Adipose tissue (tissue), 3 donors: ENCODE measurements around the gene FER. TPM values are rescaled to one million over a fixed set of nuclear protein-coding genes. Genes with fewer than 3 reads are reported as not detected.
"Not testable (repeated sequence)": the region's sequence is repeated elsewhere in the genome, so short reads cannot be mapped to it uniquely, and the experiment has no call there.

Experiments
- H3K27ac ChIP-seq: one replicate; pipeline ENCODE4 v1.5.1; 2013; ENCODE audit warnings: low read depth, low read length
- WGBS, 3 donors: extraction: QIAGEN DNeasy Blood & Tissue Kit; methylation state at CpG; one replicate each; pipeline ENCODE4 v1.1.7; 2013; 5-methylcytosine and 5-hydroxymethylcytosine counted together
- polyA plus RNA-seq, 3 donors: library from polyadenylated mRNA; stranded (reverse); fragments of 200-250 nt; gene quantifications; one replicate each; pipeline ENCODE4 v1.2.3, GENCODE V29; 2013
- donor health status: healthy with polysubstance abuse.
- donor health status: Bipolar disorder and iron deficiency.
- donor health status: healthy.

Gene FER
- polyA plus RNA-seq, 3 donors, result 1.3 to 2.9 (median 2.8) TPM

DNA sequence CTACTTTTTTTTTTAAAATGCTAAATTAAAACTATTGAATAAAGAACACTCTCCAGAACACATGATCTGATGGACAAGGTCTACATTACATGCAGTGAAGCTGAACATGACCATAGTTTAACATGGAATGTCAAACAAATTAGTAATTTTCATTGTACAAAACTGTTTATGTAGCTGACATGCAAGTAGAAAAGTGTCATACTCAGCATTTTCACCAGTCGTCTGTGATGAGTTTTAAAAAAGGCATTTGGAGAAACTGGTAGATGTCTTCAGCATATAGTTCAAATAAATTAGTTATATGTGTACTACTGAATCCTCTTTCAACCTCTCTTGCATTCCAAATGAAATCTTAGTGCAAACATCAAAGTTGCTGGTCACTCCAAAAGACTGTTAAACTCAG lies 301.9 kb downstream of the FER start:
- WGBS, 3 donors, result 80 to 88% (median 85%) methylated on average over 1 of the region's 1 CpG
- no peak overlapping the region for H3K27ac ChIP-seq

DNA sequence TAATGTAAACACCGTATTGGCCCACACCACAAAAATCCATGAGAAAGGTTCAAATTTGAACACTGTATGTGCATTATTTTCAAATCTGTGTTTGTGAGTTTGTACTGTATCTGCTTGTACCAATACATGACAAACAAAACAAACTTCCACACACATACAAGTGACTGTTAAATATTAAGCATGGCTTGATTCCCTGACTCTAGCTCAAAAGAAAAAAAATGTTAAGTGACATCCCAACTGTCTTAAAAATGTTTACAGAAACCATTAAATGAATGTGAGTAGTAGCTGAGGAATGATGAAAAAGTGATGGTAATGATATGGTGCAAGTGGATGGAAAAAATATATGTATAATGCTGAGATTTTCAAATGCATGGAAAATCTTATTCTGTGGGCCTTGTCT lies 302.6 kb downstream of the FER start:
- 52 to 93% (median 81%) methylated on average over 1 of the region's 1 CpG for WGBS, 3 donors
- not testable (repeated sequence) for H3K27ac ChIP-seq

DNA sequence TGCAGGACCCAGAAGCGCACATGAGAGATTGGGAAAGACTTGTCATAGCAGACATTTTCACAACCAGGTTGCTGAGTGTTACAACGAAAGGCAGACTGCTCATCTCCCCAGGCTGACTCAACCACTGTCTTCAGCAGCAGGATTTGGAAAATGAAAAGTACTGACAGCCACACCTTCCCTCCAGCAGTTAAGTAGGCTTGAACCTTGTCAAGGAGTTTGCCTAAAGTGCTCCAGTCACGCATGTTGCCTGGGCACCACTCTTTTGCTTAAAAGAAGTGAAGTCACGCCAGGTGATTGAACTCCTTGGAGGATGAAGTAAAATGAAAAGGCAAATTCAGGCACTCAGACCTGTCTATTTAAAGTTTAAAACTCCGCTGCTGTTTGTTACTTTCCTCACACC lies 304.5 kb downstream of the FER start:
- not testable (repeated sequence) for H3K27ac ChIP-seq
- WGBS, 3 donors, result 94 to 96% (median 95%) methylated on average over 5 of the region's 5 CpGs

DNA sequence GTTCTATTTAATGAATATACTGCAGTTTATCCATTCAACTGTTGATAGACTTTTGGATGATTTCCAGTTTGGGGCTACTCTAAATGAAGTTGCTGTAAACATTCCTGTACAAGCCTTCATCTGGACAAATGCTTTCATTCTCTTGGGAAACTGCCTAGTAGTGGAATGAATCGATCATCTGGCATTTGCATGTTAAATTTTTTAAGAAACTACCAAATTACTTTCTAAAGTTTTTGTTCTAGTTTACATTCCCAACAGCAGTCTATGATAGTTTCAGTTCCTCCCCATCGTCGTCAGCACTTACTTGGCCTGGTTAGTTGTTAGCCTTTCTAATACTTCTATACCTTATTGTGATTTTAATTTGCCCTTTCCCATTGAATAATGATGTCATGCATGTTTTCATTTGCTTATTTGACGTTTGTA lies 306.3 kb downstream of the FER start:
- no peak overlapping the region for H3K27ac ChIP-seq
- 71 to 81% (median 71%) methylated on average over 4 of the region's 4 CpGs for WGBS, 3 donors

DNA sequence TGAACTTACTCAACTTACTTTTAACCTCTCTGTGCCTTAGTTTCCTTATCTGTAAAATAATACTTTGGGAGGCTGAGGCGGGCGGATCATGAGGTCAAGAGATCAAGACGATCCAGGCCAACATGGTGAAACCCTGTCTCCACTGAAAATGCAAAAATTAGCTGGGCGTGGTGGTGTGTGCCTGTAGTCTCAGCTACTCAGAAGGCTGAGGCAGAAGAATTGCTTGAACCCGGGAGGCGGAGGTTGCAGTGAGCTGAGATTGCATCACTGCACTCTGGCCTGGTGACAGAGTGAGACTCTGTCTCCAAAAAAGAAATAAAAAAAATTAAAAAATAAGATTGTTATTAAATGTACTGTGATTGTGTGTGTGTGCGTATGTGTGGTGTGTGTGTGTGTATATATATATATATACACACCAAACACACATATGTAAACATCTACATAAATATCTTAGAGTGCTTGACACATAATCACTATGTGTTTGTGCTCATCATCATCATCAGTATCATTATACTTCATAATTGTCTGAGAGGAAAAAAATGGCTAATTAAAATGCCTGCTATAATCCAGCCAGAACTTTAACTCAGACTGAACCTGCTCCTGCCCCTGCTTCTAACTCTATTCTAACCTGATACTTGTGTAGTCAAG lies 312.8 kb downstream of the FER start:
- 74 to 89% (median 80%) methylated on average over 7 of the region's 7 CpGs for WGBS, 3 donors
- no peak overlapping the region for H3K27ac ChIP-seq

DNA sequence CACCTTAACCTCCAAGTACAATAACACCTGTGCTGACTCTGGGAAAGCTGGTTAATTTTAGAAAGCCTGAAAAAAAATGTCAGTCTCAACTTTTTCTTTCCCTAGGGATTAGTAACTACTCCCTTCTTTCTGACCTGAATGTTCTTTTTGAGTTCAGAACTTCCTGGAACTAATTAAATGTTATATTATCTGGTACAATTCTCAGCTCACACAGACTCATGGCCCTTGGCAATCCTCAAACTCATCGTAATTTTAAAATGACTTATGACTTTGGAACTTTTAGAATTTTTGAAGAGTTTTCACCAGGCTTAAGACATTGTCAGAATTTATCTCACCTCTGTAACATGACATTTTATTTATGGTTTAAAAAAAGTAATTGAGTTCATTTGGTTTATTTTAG lies 315.0 kb downstream of the FER start:
- WGBS, 3 donors, result 44 to 76% (median 58%) methylated on average over 1 of the region's 1 CpG
- H3K27ac ChIP-seq, result no peak overlapping the region

DNA sequence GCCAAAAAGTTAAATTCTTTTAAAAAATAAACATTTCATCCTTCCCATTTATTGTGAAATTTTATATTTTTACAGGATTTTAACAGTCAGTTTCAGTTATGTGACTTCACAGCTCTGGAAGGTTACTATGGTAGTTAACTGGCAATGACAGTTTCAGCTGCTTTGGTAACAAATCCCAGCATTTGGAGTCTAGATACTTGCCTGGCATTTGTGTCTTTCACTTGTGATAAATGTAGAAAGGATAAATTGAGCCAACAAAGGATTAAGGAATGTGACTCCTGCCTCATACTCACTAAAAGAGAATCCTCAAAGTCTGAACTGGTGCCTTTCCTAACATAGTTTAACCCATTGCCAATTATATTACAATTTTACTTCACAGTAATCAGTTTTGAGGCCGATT lies 315.5 kb downstream of the FER start:
- WGBS, 3 donors, result 82 to 92% (median 90%) methylated on average over 1 of the region's 1 CpG
- no peak overlapping the region for H3K27ac ChIP-seq

DNA sequence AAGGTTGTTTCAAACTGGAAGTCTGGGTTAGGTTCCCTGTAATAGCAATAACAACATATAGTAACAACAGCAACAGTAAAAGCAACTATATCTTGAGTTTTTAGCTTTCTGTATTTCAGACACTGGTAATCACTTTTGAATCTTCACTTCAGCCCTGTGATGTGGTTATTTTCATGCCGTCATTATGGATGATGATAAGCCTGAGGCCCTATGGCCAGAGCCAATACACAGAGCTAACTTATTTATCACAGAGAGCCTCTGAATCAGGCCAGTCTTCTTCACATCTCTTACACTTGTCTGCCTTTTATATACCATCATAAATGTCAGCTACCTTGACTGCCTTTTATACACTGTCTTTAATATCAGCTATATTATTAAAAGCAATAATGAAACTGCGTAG lies 329.0 kb downstream of the FER start:
- H3K27ac ChIP-seq, result no peak overlapping the region
- 94 to 97% (median 94%) methylated on average over 2 of the region's 2 CpGs for WGBS, 3 donors

DNA sequence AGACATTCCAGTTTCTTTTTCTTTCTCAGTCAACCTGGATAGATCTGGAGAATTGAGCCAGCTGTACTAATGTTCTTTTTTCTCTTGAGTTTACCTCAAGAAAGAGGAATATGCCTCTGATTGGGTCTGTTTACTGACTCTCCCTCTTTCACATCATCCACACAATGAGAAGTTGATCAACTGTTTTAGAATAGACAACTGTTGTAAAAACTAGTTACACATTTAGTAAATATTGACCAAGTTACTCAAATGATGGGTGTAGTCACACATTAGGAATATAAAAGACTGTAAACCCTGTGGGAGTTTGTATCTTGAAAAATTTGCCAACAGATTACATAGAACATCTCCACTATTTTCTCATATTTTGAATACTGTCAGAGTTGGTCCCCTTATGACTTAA lies 330.8 kb downstream of the FER start:
- no peak overlapping the region for H3K27ac ChIP-seq

DNA sequence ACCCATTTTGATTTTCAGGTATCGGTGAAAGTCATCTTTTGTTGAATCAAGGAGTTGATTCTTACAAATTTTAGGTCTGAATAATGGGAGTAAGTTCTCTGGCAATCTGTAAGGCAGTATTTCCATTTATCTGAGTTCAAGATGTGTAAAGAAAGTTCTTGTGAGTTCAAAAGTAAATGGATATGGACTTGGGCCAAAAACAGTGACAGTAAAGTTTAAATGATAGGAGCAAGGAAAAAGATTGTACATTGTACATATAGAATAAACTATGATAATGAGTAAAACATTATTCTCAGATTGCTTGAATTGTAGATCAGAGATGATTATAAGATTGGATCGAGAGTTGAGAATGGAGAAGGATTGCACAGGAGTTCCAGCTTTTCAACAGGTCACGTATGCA lies 332.8 kb downstream of the FER start:
- WGBS, 3 donors, result 96 to 97% (median 96%) methylated on average over 3 of the region's 3 CpGs
- no peak overlapping the region for H3K27ac ChIP-seq

DNA sequence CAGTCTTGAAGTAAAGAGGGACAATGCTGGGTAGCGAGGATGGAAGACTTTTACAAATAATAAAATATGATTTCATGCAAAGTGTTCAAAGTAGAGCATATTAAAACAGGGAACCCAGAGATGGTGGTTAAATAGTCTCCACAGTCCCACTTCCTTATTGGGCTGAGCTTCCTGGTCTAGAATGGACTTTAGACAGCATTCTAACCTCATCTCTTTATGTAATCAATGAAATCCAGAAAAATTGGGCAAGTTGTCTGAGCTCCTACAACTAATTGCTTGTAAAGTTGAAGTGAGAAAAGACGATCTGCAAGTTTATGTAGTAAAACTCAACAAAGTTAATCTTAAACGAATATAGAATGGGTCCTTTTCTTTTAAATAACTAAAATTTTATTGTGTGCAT lies 333.2 kb downstream of the FER start:
- no peak overlapping the region for H3K27ac ChIP-seq
- WGBS, 3 donors, result 76 to 92% (median 84%) methylated on average over 3 of the region's 3 CpGs

DNA sequence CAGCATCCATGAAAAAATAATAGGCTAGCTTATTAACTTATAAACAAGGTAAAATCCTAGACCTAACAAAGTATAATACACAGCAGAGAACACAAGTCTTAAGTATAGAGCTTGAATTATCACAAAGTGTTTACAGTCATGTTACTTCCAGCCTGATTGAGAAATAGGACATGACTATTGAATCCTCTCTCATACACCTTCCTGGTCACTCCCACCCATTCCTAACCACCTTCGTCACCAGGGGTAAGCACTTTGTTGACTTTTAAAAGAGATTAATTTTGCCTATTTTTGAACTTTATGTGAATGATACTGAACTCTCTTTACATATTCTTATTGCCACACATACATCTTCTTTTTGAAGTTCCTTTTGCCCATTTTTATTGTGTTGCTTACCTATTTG lies 336.2 kb downstream of the FER start:
- H3K27ac ChIP-seq, result no peak overlapping the region
- 84 to 92% (median 90%) methylated on average over 1 of the region's 1 CpG for WGBS, 3 donors

DNA sequence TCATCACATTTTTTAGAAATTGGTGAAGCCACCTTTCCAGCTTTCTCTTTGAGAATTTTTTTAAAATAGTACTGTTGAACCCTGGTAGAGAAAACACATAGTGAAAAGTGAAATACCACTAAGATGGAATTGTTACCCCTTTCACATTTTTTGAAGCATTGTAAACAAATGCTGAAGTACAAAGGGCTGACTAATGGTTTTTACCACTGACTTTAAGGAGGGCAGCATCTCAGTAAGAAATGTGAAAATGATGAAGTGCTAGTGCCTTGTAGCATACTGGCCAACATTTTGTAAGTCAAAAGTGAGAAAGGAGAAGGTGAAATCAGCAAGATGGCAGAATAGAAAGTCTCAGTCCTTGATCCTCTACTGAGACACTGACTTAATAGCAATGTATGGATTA lies 341.5 kb downstream of the FER start:
- H3K27ac ChIP-seq, result no peak overlapping the region

DNA sequence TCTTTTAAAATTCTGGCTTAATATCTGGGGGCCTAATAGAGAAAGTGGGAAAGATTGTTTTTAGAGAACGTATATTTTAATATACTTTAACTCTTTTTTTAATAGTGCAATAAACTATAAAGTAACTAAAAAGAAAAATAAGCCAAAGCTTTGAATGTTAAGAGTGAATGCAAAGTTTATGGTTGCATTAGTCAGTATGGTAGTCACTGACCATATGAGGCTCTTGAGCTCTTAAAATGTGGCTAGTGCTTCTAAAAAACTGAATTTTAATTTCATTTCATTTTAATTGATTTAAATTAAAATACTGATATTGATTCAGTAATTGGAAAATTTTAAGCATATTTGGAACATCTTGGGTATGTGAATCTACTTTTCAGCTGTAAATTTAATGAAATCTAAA lies 351.4 kb downstream of the FER start:
- 87 to 96% (median 93%) methylated on average over 1 of the region's 1 CpG for WGBS, 3 donors
- no peak overlapping the region for H3K27ac ChIP-seq

DNA sequence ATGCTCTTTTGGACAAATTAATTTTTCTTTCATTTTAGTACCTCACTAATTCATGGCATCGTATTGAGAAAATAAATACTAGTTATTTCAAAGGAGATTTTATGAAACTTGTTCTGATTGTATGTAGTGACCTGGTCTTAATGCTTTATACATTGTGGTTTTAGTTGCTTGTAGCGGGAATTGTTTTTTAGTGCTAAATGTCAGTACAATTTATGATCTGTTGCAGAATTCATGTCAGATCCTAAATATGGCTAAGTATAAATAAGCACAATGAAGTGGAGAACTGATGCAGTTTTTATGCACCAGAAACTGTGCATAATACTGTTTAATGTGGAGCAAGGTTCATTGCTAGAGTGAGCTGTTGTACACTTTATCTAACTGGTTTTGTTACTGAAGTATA lies 353.3 kb downstream of the FER start:
- H3K27ac ChIP-seq, result no peak overlapping the region
- 77 to 93% (median 92%) methylated on average over 2 of the region's 2 CpGs for WGBS, 3 donors

DNA sequence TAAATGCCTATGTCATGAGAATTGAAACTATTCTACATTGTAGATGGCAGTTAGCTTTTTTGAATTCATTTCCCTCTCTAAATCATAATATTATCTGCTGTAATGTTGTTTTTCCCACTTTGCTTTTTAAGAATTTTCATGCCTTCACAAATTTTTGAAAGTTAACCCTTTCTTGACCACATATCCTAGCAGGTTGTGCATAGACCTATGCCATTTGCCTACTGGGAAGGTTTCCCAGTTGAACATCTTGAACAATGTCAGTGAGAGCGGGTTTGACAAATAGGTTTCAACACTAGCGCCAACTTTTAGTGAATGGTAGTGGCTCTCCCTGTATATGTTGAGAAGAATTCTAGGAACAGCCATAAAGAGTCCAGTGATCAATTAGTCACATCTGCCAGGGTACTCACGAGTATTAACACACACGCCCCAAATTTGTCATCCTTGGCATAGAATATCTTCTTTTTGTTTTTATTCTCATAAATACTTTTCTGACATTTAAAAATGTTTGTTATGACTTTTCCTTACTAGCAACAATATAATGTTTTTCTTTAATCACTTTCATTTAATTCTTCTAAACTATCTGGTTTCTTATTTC lies 354.5 kb downstream of the FER start:
- H3K27ac ChIP-seq, result no peak overlapping the region
- 86 to 91% (median 87%) methylated on average over 4 of the region's 4 CpGs for WGBS, 3 donors

DNA sequence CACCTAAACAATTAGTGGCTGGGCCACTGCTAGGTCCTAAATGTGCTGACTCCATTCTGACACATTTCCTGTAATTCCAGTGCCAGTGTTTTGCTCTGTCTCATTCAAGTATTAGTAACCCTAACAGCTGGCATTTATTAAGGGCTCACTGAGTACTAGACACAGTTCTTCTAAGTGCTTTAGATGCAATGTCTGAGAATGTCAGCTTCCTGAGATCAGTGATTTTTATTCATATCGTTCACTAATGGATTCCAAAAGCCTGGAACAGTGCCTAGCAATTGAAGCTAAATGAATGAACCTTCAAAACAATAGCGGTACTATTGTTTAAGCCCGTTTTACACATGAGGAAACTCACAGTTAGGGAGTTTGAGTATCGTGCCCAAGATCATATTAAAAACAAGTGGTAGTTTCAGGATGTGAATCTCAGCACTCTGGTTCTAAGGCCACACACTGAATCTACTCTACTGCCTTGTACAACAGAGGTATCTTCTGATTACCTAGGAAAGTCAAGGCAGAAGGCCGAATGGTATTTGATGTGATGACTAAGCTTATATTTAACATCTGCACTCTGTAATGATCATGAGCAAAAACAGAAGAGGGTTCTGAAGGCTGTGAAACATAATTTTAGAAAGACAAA lies 358.1 kb downstream of the FER start:
- 43 to 59% (median 49%) methylated on average over 5 of the region's 5 CpGs for WGBS, 3 donors
- H3K27ac ChIP-seq, result no peak overlapping the region

DNA sequence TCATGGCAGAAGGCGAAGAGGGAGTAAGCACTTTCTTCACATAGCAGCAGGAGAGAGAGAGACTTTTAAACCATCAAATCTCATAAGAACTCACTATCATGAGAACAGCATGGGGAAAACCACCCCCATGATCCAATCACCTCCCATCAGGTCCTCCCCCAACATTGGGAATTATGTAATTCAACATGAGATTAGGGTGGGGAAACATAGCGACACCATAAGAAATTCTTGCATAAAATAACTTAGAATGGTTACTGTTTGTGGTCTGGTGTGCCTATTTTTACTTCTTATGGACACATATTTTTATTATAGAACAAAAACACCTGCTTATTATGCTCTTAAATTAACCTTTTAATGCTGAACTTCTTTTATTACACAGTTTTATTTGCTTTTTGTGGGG lies 364.0 kb downstream of the FER start:
- WGBS, 3 donors, result 89 to 99% (median 90%) methylated on average over 2 of the region's 2 CpGs

DNA sequence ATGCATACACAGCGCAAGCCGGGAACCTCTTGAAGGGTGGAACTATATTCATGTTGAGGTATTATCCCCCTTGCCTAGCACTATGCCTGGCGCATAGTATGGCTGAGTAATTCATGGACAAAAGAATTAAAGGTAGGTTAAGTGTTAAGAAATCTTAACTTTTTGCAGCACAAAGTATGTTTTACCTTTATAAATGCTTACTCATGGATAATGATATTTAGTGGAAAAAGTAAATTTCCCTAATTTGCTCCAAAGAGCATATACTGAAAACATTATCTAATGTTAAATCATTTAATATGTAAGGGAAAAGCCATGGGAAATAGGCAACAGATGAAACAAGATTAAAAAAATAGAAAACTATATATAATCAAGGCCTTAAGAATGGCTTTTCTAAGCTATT lies 365.9 kb downstream of the FER start:
- WGBS, 3 donors, result 98 to 99% (median 98%) methylated on average over 3 of the region's 3 CpGs
- H3K27ac ChIP-seq, result no peak overlapping the region

More for the DNA sequence above, 364.0 kb downstream of the FER start:
- H3K27ac ChIP-seq, result no peak overlapping the region

DNA sequence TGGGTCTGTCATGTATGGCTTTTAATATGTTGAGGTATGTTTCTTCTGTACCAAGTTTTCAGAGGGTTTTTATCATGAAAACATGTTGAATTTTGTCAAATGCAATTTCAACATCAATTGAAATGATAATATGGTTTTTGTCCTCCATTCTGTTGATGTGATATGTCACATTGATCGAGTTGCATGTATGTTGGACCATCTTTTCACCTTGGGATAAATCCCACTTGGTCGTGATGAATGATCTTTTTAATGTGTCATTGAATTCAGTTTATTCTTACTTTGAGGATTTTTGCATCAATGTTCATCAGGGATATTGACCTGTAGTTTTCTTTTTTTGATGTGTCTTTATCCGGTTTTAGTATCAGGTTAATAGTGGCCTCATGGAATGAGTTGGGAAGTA lies 373.5 kb downstream of the FER start:
- WGBS, 3 donors, result 94 to 96% (median 96%) methylated on average over 3 of the region's 3 CpGs
- H3K27ac ChIP-seq, result no peak overlapping the region
